SU-DHL-6 (cell line): Measurements from ENCODE around the gene TAF15.

ENCODE experiments used
- H2AFZ ChIP-seq: fragments of 200-600 bp; sonication (generic); 2 replicates; pipeline ENCODE4 v1.6.1; 2014; ENCODE audit warnings: low read depth, mild to moderate bottlenecking, moderate library complexity, mixed read lengths, antibody characterized with exemption, low read length; ENCODE audit not compliant: severe bottlenecking
- H3F3A ChIP-seq: fragments of 200-600 bp; shearing (Covaris generic); 2 replicates; pipeline ENCODE4 v1.6.0; 2016; ENCODE audit warnings: antibody characterized with exemption, mild to moderate bottlenecking; ENCODE audit not compliant: insufficient read depth
- H3K27ac ChIP-seq: fragments of 200-600 bp; sonication (generic); 2 replicates; pipeline ENCODE4 v1.5.1; 2016; ENCODE audit warnings: low read depth, mild to moderate bottlenecking, low read length, moderate library complexity, mixed read lengths
- H3K27me3 ChIP-seq: fragments of 200-600 bp; sonication (generic), shearing (Covaris generic); 2 replicates; pipeline ENCODE4 v1.6.0; 2014; ENCODE audit warnings: mild to moderate bottlenecking, low read length
- H3K36me3 ChIP-seq: fragments of 200-600 bp; sonication (generic); 2 replicates; pipeline ENCODE4 v1.6.1; 2014; ENCODE audit warnings: mild to moderate bottlenecking, low read length, mixed read lengths
- H3K4me2 ChIP-seq: fragments of 300-600, 200-600 bp; shearing (Covaris generic), sonication (generic); 2 replicates; pipeline ENCODE4 v1.6.0; 2014; ENCODE audit warnings: low read length, low read depth, mild to moderate bottlenecking; ENCODE audit not compliant: poor library complexity, severe bottlenecking
- H3K4me3 ChIP-seq: fragments of 200-600 bp; sonication (generic); 2 replicates; pipeline ENCODE4 v1.5.1; 2014; ENCODE audit warnings: antibody characterized with exemption, low read length, mild to moderate bottlenecking, mixed read lengths; ENCODE audit not compliant: insufficient read depth, poor library complexity, severe bottlenecking
- H3K79me2 ChIP-seq: fragments of 200-600 bp; sonication (generic); 2 replicates; pipeline ENCODE4 v1.6.1; 2014; ENCODE audit warnings: mild to moderate bottlenecking, low read length, moderate library complexity; ENCODE audit not compliant: insufficient read depth
- H3K9ac ChIP-seq: fragments of 200-600 bp; sonication (generic); 2 replicates; pipeline ENCODE4 v1.7.0; 2014; ENCODE audit warnings: mild to moderate bottlenecking, low read length
- H3K9me2 ChIP-seq: fragments of 200-600 bp; sonication (generic); replicated peaks from 2 replicates; pipeline ENCODE4 v1.6.1; 2014; ENCODE audit warnings: low read length; ENCODE audit not compliant: insufficient read depth
- H3K9me3 ChIP-seq: fragments of 200-600 bp; sonication (generic); 2 replicates; pipeline ENCODE4 v1.6.1; 2014; ENCODE audit warnings: low read length, mixed read lengths; ENCODE audit not compliant: insufficient read depth
- H4K20me1 ChIP-seq: fragments of 200-600 bp; sonication (generic); 2 replicates; pipeline ENCODE4 v1.6.1; 2014; ENCODE audit warnings: low read depth, mild to moderate bottlenecking, antibody characterized with exemption, low read length, moderate library complexity, mixed read lengths
- EZH2phosphoT487 ChIP-seq: fragments of 200-600 bp; sonication (generic), shearing (Covaris generic); conservative IDR thresholded peaks from 2 replicates; pipeline ENCODE4 v1.6.1; 2018; ENCODE audit warnings: mild to moderate bottlenecking, antibody characterized with exemption, low read length, moderate library complexity, mixed read lengths
- TF ChIP-seq, protein P1 (sequence below): fragments of 200-600 bp; sonication (generic); IDR thresholded peaks from one replicate; pipeline ENCODE4 v1.5.1; 2017; ENCODE audit warnings: antibody characterized with exemption, mild to moderate bottlenecking, low read length, moderate library complexity; ENCODE audit not compliant: insufficient read depth, poor library complexity, severe bottlenecking

TAF15 gene

DNA sequence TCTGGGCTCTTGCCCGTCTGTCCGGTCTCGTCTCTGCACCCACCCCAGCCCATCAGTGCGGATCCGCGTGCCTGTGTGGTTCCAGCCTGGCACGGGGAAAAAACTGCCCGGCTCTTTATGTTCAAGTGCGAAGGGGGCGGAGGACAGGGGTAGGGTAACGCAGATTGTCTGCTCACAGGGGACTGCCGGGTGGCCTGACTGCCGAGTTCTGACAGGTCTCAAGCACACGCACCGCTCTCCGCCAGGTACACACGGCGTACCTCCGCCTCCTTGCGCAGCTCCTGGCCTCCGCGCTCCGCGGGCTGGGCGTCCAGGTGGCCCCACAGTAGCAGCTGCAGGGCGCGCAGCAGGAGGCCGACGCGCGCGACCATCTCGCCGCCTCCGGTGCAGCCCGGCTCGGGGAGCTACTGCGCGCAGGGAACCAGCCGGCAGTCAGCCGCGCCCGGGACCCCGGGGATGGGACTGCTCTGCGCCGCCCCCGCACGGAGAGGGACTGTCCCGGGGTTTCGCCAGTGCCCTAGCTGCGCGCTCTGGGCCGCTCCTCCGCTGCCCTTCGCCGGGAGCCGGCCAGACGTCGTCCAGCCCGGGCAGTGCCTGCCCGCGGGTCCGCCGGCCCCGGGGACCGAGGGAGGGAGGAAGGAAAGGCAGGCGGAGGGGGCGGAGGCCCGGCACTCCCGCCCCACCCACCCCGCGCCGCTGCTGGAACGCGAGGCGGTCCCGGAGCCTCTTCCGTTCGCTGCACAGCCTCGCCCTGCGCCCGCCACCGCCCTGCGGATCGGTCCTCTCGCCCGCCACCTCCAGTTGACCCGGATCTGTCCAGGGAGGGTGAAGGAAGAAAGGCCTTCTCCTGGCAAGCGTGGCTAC is 14.0 kb upstream of the TAF15 start, which contains the start of gene MMP28:
Gene MMP28 (minus strand): TSS at position 635 of the 864 bp plus-strand sequence. CDS start 264 bp downstream, at position 371.
- Histone ChIP-seq H4K20me1 (no peaks in the 10 kb centered on the region), H3K9me2 (no peaks in the 10 kb centered on the region), H3K36me3 (no peaks in the 10 kb centered on the region), H3K79me2 (no peaks in the 10 kb centered on the region), H3K9me3 (no peaks in the 10 kb centered on the region), H2AFZ (no peak within 1 kb of the TSS), H3F3A (no peaks in the 10 kb centered on the region), H3K4me2 (no peak within 1 kb of the TSS), H3K4me3 (no peak within 1 kb of the TSS), H3K27me3 (no peaks in the 10 kb centered on the region), H3K9ac (no peak within 1 kb of the TSS), H3K27ac (no peak within 1 kb of the TSS)
- TF ChIP-seq EZH2phosphoT487 = no peak
- TF ChIP-seq, protein P1, sequence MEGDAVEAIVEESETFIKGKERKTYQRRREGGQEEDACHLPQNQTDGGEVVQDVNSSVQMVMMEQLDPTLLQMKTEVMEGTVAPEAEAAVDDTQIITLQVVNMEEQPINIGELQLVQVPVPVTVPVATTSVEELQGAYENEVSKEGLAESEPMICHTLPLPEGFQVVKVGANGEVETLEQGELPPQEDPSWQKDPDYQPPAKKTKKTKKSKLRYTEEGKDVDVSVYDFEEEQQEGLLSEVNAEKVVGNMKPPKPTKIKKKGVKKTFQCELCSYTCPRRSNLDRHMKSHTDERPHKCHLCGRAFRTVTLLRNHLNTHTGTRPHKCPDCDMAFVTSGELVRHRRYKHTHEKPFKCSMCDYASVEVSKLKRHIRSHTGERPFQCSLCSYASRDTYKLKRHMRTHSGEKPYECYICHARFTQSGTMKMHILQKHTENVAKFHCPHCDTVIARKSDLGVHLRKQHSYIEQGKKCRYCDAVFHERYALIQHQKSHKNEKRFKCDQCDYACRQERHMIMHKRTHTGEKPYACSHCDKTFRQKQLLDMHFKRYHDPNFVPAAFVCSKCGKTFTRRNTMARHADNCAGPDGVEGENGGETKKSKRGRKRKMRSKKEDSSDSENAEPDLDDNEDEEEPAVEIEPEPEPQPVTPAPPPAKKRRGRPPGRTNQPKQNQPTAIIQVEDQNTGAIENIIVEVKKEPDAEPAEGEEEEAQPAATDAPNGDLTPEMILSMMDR = no peak

DNA sequence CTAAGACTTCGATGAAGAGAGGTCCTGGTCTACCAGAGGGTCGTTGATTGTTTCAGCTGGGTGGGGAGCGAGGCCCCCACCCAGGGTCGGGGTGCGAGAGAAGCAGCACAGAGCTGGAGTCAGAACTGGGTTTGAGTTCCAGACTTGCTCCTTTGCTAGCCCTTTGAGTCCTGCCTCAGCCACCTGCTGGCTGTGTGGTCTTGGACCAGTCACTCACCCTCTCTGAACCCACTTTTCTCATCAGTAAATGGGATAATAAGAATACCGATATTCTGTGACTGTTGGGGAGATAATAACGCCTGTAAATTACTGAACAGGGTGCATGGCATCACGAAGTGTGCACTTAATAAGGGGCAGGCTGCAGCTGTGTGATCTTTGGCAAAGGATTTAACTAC is 13.4 kb upstream of the TAF15 start:
- H4K20me1 ChIP-seq = no peaks in the 10 kb centered on the region
- no peaks in the 10 kb centered on the region for H3F3A ChIP-seq
- H3K9me3 ChIP-seq = no peaks in the 10 kb centered on the region
- H3K4me2 ChIP-seq = no peak overlapping the region
- no peak overlapping the region for H3K9ac ChIP-seq
- H3K4me3 ChIP-seq = no peak overlapping the region
- no peak overlapping the region for H2AFZ ChIP-seq
- H3K27ac ChIP-seq = no peak overlapping the region
- H3K27me3 ChIP-seq = no peaks in the 10 kb centered on the region
- no peaks in the 10 kb centered on the region for H3K36me3 ChIP-seq
- no peaks in the 10 kb centered on the region for H3K79me2 ChIP-seq
- TF ChIP-seq, protein P1 = no peak
- no peak for TF ChIP-seq EZH2phosphoT487
- no peaks in the 10 kb centered on the region for H3K9me2 ChIP-seq

DNA sequence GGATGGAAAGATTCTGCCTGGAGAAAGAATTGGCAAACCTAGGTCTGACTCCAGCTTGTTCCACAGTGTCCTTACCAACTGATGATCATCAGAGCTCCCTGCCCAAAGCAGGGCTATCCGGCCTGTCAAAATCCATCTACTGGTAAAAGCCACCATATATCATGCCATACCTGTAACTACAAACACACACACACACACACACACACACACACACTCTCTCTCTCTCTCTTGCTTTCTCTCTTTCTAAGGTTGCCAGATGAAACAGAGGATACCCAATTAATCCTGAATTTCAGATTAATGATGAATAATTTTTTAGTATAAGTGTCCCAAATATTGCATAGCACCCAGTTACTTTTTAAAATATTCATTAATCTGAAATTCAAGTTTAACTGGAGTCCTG is 12.3 kb upstream of the TAF15 start:
- no peaks in the 10 kb centered on the region for H3F3A ChIP-seq
- H3K4me2 ChIP-seq = no peak overlapping the region
- H3K9me3 ChIP-seq = no peaks in the 10 kb centered on the region
- no peaks in the 10 kb centered on the region for H4K20me1 ChIP-seq
- H3K79me2 ChIP-seq = no peaks in the 10 kb centered on the region
- H3K36me3 ChIP-seq = no peaks in the 10 kb centered on the region
- no peak overlapping the region for H3K4me3 ChIP-seq
- H3K9ac ChIP-seq = no peak overlapping the region
- no peaks in the 10 kb centered on the region for H3K27me3 ChIP-seq
- no peak overlapping the region for H3K27ac ChIP-seq
- H2AFZ ChIP-seq = no peak overlapping the region
- TF ChIP-seq, protein P1 = no peak
- no peak for TF ChIP-seq EZH2phosphoT487
- H3K9me2 ChIP-seq = no peaks in the 10 kb centered on the region
